GM12878 (cell line): ENCODE data around the gene MZT2A. TPM values are rescaled to one million over a fixed set of nuclear protein-coding genes. Genes with fewer than 3 reads are reported as not detected.
"Not testable (repeated sequence)": the region's sequence is repeated elsewhere in the genome, so short reads cannot be mapped to it uniquely, and the experiment has no call there.

Experiments
- ATAC-seq: fragments of 200-7000 bp; cut with Tn5 transposase; 3 replicates; pipeline ENCODE4 v1.9.1; 2020; ENCODE audit warnings: mild to moderate bottlenecking, moderate library complexity
- BruUV-seq: library from RNA; stranded (reverse); fragments of 400-500 nt; replicated peaks from 2 replicates; lab custom pipeline; 2021; lab: Mats Ljungman, UMichigan
- CTCF ChIA-PET: fragments of 300-600 bp; sonication (Branson Sonifier 250); formaldehyde crosslinking; extraction: SDS; loops from one replicate; lab custom pipeline; 2021; ENCODE audit warnings: inconsistent platforms; lab: Yijun Ruan, JAX
- POLR2A ChIA-PET: fragments of 350-600 bp; formaldehyde crosslinking; extraction: SDS; loops from one replicate; lab custom pipeline; 2021; ENCODE audit warnings: inconsistent platforms; lab: Charles Lee
- RAD21 ChIA-PET: fragments of 300-600 bp; sonication (Branson Sonifier 250); formaldehyde crosslinking; loops from one replicate; lab custom pipeline; 2023; ENCODE audit warnings: antibody characterized with exemption; ENCODE audit not compliant: unreplicated experiment; lab: Charles Lee
- SMC1A ChIA-PET: fragments of 300-600 bp; sonication (Branson Sonifier 250); formaldehyde crosslinking; loops from one replicate; lab custom pipeline; 2023; ENCODE audit not compliant: unreplicated experiment, uncharacterized antibody; lab: Charles Lee
- DNase-seq: peaks from one replicate; pipeline ENCODE4 v3.0.0-alpha.2; 2011; ENCODE audit warnings: low read depth, low spot score
- FAIRE-seq: peaks from 3 replicates; lab custom pipeline; 2011; peaks lifted over from hg19 to GRCh38; lab: Jason Lieb, UNC
- H2AFZ ChIP-seq: 2 replicates; pipeline ENCODE4 v1.6.0; 2011; ENCODE audit warnings: low read depth, low read length, control low read depth; ENCODE audit not compliant: control insufficient read depth
- H3K27ac ChIP-seq: 2 replicates; pipeline ENCODE4 v1.5.1; 2011; ENCODE audit warnings: control low read depth; ENCODE audit not compliant: control insufficient read depth, insufficient read depth
- H3K27me3 ChIP-seq, 2 experiments: replicated peaks in 1 of 2; 2 replicates each; pipeline versions ENCODE4 v1.6.0 to v1.6.1; 2011; ENCODE audit warnings: low read length in 1 of 2; ENCODE audit not compliant: control insufficient read depth in 2 of 2, insufficient read depth in 2 of 2
- H3K36me3 ChIP-seq, 2 experiments: 2 replicates each; pipeline ENCODE4 v1.5.1; 2011; ENCODE audit warnings: low read length in 1 of 2; ENCODE audit not compliant: control insufficient read depth in 2 of 2, insufficient read depth in 2 of 2
- H3K4me1 ChIP-seq: 2 replicates; pipeline ENCODE4 v1.6.1; 2011; ENCODE audit warnings: mild to moderate bottlenecking, low read length, moderate library complexity, mixed read lengths; ENCODE audit not compliant: control insufficient read depth, insufficient read depth
- H3K4me2 ChIP-seq: 2 replicates; pipeline ENCODE4 v1.6.0; 2011; ENCODE audit warnings: control low read depth; ENCODE audit not compliant: control insufficient read depth, insufficient read depth
- H3K4me3 ChIP-seq: fragments of 200-600 bp; sonication (generic); 2 replicates; pipeline ENCODE4 v1.5.1; 2016
- H3K79me2 ChIP-seq: 2 replicates; pipeline ENCODE4 v1.6.0; 2011; ENCODE audit warnings: low read length; ENCODE audit not compliant: control insufficient read depth, insufficient read depth
- H3K9ac ChIP-seq: 2 replicates; pipeline ENCODE4 v1.8.0; 2011; ENCODE audit warnings: low read length, control low read depth, mixed read lengths; ENCODE audit not compliant: control insufficient read depth, insufficient read depth
- H3K9me3 ChIP-seq: replicated peaks from 3 replicates; pipeline ENCODE4 v1.5.1; 2011; ENCODE audit warnings: mild to moderate bottlenecking, low read length; ENCODE audit not compliant: control insufficient read depth, insufficient read depth
- H4K20me1 ChIP-seq: 2 replicates; pipeline ENCODE4 v1.6.0; 2011; ENCODE audit not compliant: control insufficient read depth, insufficient read depth
- WGBS: methylation state at CpG from one replicate; pipeline ENCODE4 v1.1.6; 2016; ENCODE audit warnings: low lambda C conversion rate; ENCODE audit not compliant: insufficient replicate concordance, insufficient coverage; ENCODE audit errors: missing lambda C conversion rate; 5-methylcytosine and 5-hydroxymethylcytosine counted together
- in situ Hi-C: fragments of 300-500 bp; cut with MboI; formaldehyde crosslinking; loops from 9 replicates; pipeline ENCODE4 v1.14.3; 2018; ENCODE audit warnings: mixed read lengths
- intact Hi-C: fragments of 100-400 bp; cut with micrococcal nuclease; formaldehyde crosslinking; loops from one replicate; pipeline ENCODE4 v1.14.2; 2022; ENCODE audit not compliant: unreplicated experiment
- polyA plus RNA-seq, 11 experiments: library from polyadenylated mRNA; depleted of rRNA in 4 of 11; unstranded in 6 of 11; stranded (reverse) in 5 of 11; fragments of >200 nt; fragmentation: Nextera tagmentation in 4 of 11; fragmentation: Illumina TruSeq in 1 of 11; extraction: Ambion mirVana in 4 of 11; extraction: Trizol in 1 of 11; gene quantifications; 1 replicate in 1 of 11; 2 replicates in 10 of 11; pipeline versions ENCODE4 v1.2.1 to v1.2.3, GENCODE V29; 2011 to 2016; ENCODE audit warnings: inconsistent platforms in 2 of 11, missing spikeins in 2 of 11, low read depth in 1 of 11
- total RNA-seq, 4 experiments: library from RNA; depleted of rRNA in 3 of 4; stranded (reverse); fragments of >200 nt in 3 of 4; fragmentation: Illumina TruSeq in 1 of 4; extraction: Trizol in 1 of 4; gene quantifications; 2 replicates each; pipeline versions ENCODE4 v1.2.1 to v1.2.3, GENCODE V29; 2013 to 2021

MZT2A gene
- total and polyA plus RNA-seq, 10 of the 15 experiments (the other 5 are each of a cell fraction or from before 2014, with no cell fraction given), result 6.3 to 325 (median 151) TPM

DNA sequence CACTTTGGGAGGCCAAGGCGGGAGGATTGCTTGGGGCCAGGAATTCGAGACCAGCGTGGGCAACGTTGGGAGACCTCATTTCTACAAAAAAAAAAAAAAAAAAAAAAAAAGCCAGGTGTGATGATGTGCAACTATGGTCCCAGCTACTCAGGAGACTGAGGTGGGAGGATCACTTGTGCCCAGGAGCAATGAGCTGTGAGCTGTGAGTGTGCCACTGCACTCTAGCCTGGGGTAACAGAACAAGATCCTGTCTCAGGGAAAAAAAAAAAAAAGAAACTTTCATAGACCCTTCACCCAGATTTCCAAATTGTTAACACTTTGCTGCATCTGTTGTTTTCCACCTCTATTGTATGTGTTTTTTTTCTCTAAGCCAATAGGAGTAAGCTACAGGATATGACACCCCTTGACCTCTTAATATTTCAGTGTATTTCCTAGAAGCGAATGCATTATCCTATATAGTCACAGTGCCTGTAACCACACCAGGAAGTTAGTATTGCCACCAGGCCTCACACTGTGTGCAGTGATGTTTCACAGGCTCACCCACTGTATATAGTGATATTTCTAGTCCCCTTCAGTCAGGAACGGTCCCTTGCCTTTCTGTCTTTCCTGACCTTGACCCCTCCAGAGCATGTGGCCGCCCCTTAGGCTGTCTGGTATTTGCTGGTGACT, 12.0 kb upstream of the MZT2A start:
- H3K27me3 ChIP-seq, H2AFZ ChIP-seq, RAD21 ChIA-PET, H3K4me2 ChIP-seq, H4K20me1 ChIP-seq, H3K4me3 ChIP-seq, H3K79me2 ChIP-seq, H3K27ac ChIP-seq, H3K9me3 ChIP-seq, DNase-seq, in situ Hi-C loops, H3K4me1 ChIP-seq, H3K9ac ChIP-seq, intact Hi-C loops, ATAC-seq, CTCF ChIA-PET, SMC1A ChIA-PET: not testable (repeated sequence)
- TSS peak; percentile 16 for BruUV-seq
- POLR2A ChIA-PET, result interaction anchor here (0.7 kb wide), 1 partner anchor 453 kb away, joined by 3 read pairs; no protein-coding TSS in a partner anchor
- FAIRE-seq, result peak; percentile 84
- peaks cover 2 to 20% of the 10 kb centered on the region in 2 experiments; a peak in 3 of 4 replicates for H3K36me3 ChIP-seq
- 78% methylated on average over 4 of the region's 7 CpGs for WGBS

DNA sequence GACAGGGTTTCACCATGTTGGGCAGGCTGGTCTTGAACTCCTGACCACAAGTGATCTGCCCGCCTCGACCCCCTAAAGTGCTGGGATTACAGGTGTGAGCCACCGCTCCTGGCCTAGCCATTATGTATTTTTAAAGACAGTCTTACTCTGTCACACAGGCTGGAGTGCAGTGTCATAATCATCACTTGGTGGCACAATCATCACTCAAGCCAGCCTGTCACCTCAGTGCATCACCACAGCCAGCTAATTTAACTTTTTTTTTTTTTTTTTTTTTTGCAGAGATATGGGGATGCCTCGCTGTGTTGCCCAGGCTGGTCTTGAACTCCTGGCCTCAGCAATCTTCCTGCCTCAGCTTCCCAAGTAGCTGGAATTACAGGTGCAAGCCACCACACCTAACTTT, 11.4 kb upstream of the MZT2A start:
- RAD21 ChIA-PET, result not testable (repeated sequence)

More for the DNA sequence above, 11.4 kb upstream of the MZT2A start:
- H3K27me3 ChIP-seq, H3K4me2 ChIP-seq, H3K4me3 ChIP-seq, H3K79me2 ChIP-seq, CTCF ChIA-PET, H3K4me1 ChIP-seq, H2AFZ ChIP-seq, H3K9ac ChIP-seq, H4K20me1 ChIP-seq, H3K27ac ChIP-seq, FAIRE-seq, DNase-seq, intact Hi-C loops, H3K9me3 ChIP-seq, ATAC-seq, in situ Hi-C loops, BruUV-seq: not testable (repeated sequence)
- ChIA-PET SMC1A (interaction anchor here (1.3 kb wide), 1 partner anchor 10 kb away, joined by 4 read pairs; no protein-coding TSS in a partner anchor), POLR2A (interaction anchor here (0.7 kb wide), 3 partner anchors 81 to 1189 kb away, joined by 3 read pairs; no protein-coding TSS in a partner anchor)
- WGBS, result 90% methylated on average over 3 of the region's 4 CpGs
- H3K36me3 ChIP-seq, result peaks cover 2 to 17% of the 10 kb centered on the region in 2 experiments; a peak in 3 of 4 replicates
